Prostate gland (tissue), 2 donors: Measurements from ENCODE around the gene FAM186B.

Experiments
- POLR2AphosphoS5 ChIP-seq: sonication (generic); formaldehyde crosslinking; IDR thresholded peaks from one replicate; pipeline ENCODE4 v1.6.1; 2017; ENCODE audit warnings: antibody characterized with exemption
- TF ChIP-seq, protein P1 (sequence below), 4 experiments: fragments of 200-600 bp in 2 of 4; fragments of 450-650 bp in 2 of 4; sonication (generic) in 2 of 4; IDR thresholded peaks; 1 replicate in 3 of 4; 2 replicates in 1 of 4; pipeline ENCODE4 v1.5.1; 2016 to 2019; ENCODE audit warnings: antibody characterized with exemption in 4 of 4, mild to moderate bottlenecking in 2 of 4, moderate library complexity in 2 of 4

- TF ChIP-seq, protein P1, sequence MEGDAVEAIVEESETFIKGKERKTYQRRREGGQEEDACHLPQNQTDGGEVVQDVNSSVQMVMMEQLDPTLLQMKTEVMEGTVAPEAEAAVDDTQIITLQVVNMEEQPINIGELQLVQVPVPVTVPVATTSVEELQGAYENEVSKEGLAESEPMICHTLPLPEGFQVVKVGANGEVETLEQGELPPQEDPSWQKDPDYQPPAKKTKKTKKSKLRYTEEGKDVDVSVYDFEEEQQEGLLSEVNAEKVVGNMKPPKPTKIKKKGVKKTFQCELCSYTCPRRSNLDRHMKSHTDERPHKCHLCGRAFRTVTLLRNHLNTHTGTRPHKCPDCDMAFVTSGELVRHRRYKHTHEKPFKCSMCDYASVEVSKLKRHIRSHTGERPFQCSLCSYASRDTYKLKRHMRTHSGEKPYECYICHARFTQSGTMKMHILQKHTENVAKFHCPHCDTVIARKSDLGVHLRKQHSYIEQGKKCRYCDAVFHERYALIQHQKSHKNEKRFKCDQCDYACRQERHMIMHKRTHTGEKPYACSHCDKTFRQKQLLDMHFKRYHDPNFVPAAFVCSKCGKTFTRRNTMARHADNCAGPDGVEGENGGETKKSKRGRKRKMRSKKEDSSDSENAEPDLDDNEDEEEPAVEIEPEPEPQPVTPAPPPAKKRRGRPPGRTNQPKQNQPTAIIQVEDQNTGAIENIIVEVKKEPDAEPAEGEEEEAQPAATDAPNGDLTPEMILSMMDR (IDR thresholded peaks at IDR 0.05): no peak
- no peak for TF ChIP-seq POLR2AphosphoS5
Measured at GRCh38 chr12:49566361-49566760, 39.1 kb downstream of the FAM186B start.
